HG03457 (cell line): ENCODE results near the gene ELMO2.

Source experiments
- ATAC-seq: cut with Tn5 transposase; IDR thresholded peaks from one replicate; pipeline ENCODE4 v1.9.1; 2021; ENCODE audit warnings: moderate number of reproducible peaks; ENCODE audit not compliant: unreplicated experiment

The ELMO2 gene, protein sequence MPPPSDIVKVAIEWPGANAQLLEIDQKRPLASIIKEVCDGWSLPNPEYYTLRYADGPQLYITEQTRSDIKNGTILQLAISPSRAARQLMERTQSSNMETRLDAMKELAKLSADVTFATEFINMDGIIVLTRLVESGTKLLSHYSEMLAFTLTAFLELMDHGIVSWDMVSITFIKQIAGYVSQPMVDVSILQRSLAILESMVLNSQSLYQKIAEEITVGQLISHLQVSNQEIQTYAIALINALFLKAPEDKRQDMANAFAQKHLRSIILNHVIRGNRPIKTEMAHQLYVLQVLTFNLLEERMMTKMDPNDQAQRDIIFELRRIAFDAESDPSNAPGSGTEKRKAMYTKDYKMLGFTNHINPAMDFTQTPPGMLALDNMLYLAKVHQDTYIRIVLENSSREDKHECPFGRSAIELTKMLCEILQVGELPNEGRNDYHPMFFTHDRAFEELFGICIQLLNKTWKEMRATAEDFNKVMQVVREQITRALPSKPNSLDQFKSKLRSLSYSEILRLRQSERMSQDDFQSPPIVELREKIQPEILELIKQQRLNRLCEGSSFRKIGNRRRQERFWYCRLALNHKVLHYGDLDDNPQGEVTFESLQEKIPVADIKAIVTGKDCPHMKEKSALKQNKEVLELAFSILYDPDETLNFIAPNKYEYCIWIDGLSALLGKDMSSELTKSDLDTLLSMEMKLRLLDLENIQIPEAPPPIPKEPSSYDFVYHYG

DNA sequence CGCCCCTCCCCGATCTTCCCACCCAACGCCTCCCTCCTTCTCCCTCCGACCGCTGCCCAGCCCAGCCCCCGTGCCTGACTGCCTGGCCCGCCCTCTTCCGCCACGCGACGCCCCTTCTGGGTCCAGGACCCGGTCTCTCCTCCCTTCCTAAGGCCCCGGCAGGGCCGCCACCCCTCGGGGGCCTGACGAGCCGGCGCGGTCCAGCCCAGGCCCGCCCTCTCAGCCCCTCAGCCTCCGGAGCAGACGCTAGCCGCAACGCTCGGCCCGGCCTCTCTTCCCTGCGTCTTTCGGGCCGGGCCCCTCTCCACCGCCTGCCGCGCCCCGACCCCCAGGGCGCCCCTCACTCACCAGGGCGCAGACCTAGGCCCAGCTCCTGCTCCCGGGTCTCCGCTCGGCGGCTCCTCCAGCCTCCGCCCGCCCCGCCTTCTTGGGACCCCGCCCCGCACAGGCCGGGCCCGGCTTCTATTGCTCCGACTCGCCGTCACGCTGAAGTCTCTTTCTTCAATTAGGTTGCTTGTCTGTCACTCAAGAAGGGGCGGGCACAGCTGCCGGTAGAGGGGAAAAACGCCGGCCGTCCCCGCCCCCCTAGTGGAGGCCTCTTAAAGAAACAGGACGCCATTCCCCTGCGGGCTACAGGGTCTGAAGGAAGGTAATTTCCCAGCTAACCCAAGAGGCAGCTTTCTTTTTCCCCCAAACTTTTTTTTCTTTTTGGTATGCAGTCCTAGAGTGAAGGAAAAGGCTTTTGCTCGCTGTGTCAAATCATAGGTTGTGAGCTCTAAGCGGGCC is at the start of gene ELMO2:
ELMO2 (minus strand) TSS at position 416 of the 786 bp plus-strand sequence. CDS start 12,133 bp downstream, outside the sequence.
- peak; percentile 77 for ATAC-seq

DNA sequence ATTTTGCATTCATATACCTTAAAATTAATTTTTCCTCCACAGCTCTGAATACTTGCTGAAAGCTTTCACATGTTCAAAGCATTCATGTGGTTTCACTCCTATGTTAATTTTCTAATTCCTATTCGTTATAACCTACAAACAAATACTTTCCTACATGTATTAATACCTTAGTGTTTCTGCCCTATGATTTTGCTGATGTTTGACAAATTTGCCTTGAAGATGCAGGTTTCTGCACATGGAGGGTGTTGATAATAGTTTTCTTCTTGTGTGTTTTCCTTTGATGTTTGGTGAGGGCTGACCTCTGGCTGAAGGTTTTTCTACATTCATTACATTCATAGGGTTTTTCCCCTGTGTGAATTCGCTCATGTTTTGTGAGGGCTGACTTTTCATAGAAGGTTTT is 49.3 kb upstream of the ELMO2 start:
- no peak for ATAC-seq

DNA sequence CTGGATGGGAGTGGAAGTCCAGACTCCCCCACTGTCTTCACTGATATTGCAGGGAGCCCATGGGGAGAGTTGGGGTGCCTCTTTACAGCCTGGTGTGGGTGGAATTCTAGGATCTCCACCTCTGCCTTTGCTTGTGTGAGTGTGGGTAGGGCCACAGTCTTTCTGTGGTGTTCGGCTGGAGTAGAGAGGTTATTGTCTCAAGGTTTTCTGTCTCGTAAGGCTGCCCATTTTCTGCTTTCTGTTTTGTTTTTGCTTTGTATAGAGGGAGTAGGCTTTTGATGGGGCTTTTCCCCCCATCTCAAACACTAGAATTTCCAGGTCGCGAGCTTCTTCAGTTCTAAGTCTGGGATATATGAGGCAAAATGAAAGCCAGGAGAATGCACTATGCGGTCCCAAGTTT is 40.4 kb upstream of the ELMO2 start:
- no peak for ATAC-seq

GRCh38 chr20:46439837-46440236 is 33.4 kb upstream of the ELMO2 start:
- no peak for ATAC-seq

- no peak for ATAC-seq
These were observed 31.8 kb upstream of the ELMO2 start for GRCh38 chr20:46438156-46438750.

DNA sequence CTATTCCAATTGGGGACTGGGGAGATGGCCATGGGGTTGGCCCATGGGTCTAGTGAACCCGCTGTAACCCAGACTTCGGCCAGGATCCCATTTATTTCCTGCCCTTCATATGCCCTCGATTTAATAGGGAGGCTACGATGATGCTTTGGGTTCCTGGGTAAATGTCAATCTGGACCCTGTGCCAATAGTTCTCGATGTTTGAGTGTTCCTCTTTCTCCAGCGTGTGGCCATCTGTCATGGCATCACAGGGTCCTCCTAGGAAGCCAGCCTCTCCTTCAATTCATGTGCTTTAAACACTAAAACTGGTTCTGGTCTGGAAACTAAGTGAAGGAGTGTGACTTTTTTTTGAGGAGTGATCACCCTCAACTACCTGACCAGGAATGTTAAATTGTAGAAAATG is 28.7 kb upstream of the ELMO2 start:
- ATAC-seq = no peak

DNA sequence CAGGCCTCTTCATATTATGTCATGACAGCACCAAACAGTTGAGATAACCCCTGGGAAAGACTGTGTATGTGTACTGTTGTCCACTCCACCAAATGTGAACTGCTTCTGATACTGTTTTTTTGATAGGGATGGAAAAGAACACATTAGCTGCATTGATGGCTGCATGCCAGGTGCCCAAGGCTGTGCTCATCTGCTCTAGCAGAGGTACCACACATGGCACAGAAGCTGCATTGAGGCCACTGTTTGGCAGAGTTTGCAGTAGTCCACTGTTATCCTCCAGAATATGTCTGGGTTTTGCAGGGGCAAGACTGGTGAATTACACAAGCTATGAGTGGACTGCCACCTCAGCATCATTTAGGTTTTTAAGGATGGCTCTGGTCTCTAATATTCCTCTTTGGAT is 28.2 kb upstream of the ELMO2 start:
- ATAC-seq = no peak

DNA sequence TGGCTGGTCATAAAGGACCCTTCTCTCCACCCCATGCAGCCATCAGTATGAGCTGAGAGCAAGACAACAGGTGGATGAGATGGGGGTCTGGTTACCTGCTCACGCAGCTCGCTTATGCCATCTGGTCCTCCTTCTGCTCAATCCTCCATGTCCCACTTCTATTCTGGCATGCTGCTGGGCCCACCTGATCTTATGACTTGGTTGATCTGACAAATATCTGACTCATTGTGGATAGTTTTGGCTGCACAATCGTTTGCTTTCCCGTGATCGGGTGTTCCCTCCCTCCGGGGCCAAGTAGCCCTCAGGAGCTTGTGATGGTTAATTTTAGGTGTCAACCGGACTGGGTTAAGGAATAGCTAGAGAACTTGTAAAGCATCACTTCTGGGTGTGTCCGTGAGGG is 26.6 kb upstream of the ELMO2 start:
- ATAC-seq = no peak

DNA sequence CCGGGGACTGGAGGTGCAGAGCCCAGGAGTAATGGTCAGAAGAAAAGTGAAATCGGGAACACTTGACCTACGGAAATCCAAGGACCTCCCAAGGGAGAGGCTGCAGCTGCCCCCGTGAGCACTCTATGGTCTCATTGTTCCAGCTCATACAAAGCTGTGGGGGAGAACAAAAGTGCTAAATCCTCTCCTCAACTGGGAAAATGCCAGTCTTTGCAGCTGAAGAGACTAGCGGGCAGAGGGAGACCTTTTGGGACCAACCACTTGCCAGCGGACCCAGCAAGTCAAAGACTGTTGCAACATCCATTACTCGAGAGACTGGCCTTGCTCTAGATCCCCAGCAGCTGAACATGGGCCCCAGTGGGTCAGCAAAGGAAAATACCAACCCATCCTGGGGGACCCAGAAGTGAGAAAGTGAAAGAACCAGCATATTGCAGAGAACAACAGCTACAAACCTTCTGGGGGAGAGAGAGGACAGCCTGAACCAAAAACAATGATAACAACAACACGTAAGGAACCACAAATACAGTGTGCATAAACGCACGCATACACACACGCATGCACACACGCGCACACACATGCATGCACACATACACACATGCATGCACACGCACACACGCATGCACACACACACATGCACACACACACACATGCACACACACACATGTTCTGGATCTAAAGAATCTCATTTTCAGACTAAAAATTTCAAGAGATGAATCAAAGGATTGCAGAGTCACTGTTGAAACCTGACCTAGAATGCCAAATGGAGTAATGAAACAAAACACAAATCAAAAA is 24.7 kb upstream of the ELMO2 start:
- no peak for ATAC-seq

- ATAC-seq = no peak
These were observed 21.0 kb upstream of the ELMO2 start for GRCh38 chr20:46427384-46427783.

- ATAC-seq = no peak
These were observed 17.6 kb upstream of the ELMO2 start for GRCh38 chr20:46423882-46424482.

GRCh38 chr20:46423342-46423741 is 16.9 kb upstream of the ELMO2 start:
- ATAC-seq = no peak

DNA sequence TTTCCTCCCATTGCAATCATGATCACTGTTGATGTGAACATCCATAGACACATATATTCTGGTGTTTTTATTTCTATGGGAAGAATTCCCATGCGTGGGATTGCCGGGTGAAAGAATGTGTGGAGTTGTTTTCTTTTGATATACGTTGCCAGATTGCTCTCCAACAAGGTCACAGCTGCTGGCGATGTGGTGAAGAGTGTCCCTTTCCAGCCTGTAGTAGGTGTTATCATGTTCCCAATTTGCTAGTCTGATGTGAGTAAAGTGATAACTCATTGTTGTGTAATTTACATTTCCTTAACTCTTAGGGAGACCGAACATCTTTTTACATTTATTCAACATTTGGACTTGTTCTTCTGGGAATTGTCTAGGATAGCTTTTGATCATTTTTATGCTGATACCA is 14.5 kb upstream of the ELMO2 start:
- ATAC-seq = no peak

DNA sequence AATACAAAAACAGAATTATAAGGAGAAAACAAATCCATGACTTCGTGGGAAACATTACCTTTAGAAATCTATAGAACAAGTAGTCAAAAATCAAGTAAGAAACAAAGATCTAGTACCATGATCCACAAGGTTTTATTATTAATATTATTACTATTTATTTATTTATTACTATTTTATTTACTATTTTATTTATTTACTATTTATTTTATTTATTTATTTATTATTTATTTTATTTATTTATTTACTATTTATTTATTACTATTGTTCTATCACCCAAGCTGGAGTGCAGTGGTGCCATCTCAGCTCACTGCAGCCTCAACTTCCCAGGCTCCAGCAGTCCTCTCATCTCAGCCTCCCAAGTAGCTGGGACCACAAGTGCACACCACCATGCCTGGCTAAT is 13.5 kb upstream of the ELMO2 start:
- ATAC-seq = no peak

- ATAC-seq = no peak
These were observed 10.4 kb upstream of the ELMO2 start for GRCh38 chr20:46416839-46417238.

DNA sequence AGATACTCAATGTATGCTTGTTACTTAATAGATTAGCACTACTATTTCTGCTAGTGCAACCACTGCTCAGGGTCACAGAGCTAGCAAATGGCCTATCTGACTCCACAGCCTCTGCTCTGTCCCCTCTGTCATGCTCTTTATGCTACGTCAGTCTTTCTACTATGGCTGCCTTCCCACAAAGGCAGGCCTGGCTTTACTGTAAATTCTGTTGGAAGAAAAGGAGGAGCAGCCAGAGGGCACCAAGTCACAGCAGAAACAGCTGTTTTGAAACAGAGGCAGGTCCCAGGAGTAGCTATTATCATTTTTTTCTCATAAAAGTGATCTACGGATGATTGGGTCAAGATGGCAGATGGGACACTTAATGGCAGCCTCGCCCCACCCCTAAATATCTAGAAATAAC is 10.0 kb upstream of the ELMO2 start:
- ATAC-seq = no peak

DNA sequence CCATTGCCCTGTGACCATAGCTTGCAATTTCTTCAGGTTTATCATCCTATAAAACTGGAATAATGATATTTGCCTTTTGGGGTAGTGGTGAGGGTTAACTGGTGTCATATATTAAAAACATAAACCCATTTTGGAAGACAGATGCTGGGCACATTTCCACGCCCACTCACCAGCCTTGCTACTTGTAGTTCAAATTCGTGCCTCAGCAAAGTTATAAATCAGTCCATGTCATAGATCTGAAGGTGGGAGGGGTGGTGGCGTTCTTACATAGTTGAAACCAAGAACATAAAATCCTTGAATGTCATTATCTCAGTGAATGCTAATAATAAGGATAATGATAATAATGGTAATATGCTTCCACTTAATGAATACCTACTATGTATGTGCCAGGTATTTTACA is 9.4 kb upstream of the ELMO2 start:
- no peak for ATAC-seq

DNA sequence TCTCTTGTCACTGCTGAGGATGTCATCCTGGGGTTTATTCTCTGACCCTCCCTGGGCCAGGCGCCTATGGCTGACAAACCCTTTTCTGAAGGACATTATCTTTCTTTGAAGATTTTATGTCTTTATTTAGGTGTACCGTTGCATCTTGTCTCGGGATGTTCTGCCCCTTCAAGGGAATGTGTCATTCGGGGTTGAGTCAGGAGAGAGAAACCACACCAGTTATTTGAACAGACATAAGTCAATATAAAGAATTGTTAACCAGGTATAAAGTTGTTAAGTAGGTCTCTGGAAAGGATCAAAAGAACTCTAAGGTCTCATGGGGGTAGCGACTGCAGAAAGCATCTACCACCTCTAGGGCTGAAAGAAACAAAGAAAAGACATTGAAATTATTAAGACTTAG is 8.2 kb upstream of the ELMO2 start:
- no peak for ATAC-seq

DNA sequence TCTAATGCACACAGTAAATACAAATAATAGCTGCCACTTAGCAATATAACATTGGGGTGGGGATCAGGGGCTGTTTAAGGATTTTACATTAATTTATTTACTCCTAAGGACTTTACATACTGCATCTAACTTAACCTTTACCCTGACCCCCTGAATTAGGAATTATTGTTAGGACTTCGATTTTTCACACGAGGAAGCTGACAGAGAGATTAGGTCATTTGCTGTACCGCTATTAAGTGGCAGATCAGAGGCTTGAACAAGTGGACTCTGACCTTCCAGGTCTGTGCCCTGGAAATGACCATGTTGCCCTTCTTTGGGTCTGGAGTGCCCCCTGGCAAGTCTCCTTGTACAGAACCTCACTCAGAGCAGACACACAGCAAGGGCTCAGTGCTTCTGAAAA is 5.2 kb upstream of the ELMO2 start:
- ATAC-seq = no peak

DNA sequence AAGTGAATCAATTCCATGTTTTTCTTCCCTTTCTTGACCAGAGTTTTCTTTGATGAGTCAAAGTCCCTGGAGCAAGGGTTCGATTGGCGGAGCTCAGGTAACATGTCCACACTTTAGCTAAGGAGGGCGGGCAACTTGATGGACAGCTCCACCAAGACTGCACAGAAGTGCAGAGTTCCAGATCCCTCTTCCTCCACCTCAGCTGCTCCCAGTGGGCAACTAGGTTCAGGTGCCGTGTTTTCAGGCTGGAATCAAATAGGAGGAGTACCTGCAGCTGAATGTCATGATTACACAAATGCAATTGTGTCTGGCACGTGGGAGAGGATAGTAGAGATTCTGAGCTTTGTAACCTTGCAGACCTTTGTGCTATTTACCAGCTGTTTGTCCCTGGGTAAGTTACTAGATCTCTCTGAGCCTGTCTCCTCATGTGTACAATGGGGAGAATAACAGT is 1.9 kb upstream of the ELMO2 start:
- no peak for ATAC-seq
